ENCODE results near the gene RPS21. TPM values are rescaled to one million over a fixed set of nuclear protein-coding genes. Genes with fewer than 3 reads are reported as not detected.

RPS21 gene
- total RNA-seq, 2 experiments from 2014 or later = 3,015 to 3,210 TPM

- Histone ChIP-seq H3K27ac (ENCODE audit: low read depth in 1 of 2, low read length in 2 of 2) (no peak overlapping the region), H3K36me3 (ENCODE audit: insufficient read depth, low read length) (no peaks in the 10 kb centered on the region), H3K27me3 (ENCODE audit: control insufficient read depth in 1 of 2, insufficient read depth in 2 of 2, low read length in 2 of 2) (peaks cover 0 to 4% of the 10 kb centered on the region in 2 experiments), H3K9me3 (ENCODE audit: control insufficient read depth in 1 of 2, insufficient read depth in 1 of 2, low read length in 2 of 2) (no peaks in the 10 kb centered on the region), H3K4me1 (ENCODE audit: insufficient read depth, low read length) (peaks cover 1% of the 10 kb centered on the region), H3K4me3 (ENCODE audit: low read length) (no peak overlapping the region)
- intact Hi-C loops (cut with DNase I, micrococcal nuclease) = no loop called here
- H3K4me1 Mint-ChIP-seq (ENCODE audit: low read depth) = no peaks in the 10 kb centered on the region
- ATAC-seq (ENCODE audit: poor library complexity) (no peak), DNase-seq (no peak)
- no peaks in the 10 kb centered on the region for H3K27me3 Mint-ChIP-seq
- POLR2A ChIA-PET = no interaction called here
- H3K4me3 Mint-ChIP-seq = no peak overlapping the region
- no peaks in the 10 kb centered on the region for H3K36me3 Mint-ChIP-seq (ENCODE audit: low read depth)
- TF ChIP-seq CTCF (IDR thresholded peaks at IDR 0.05) = no peak
- no peaks in the 10 kb centered on the region for H3K9me3 Mint-ChIP-seq
- CTCF ChIA-PET = no interaction called here
- H3K27ac Mint-ChIP-seq = no peak overlapping the region
Observed at GRCh38 chr20:62415354-62416111, 28.6 kb downstream of the RPS21 start.

- Histone ChIP-seq H3K36me3 (ENCODE audit: insufficient read depth, low read length) (no peaks in the 10 kb centered on the region), H3K9me3 (ENCODE audit: control insufficient read depth in 1 of 2, insufficient read depth in 1 of 2, low read length in 2 of 2) (peaks cover 0 to 7% of the 10 kb centered on the region in 2 experiments), H3K4me3 (ENCODE audit: low read length) (no peak overlapping the region), H3K4me1 (ENCODE audit: insufficient read depth, low read length) (no peaks in the 10 kb centered on the region), H3K27me3 (ENCODE audit: control insufficient read depth in 1 of 2, insufficient read depth in 2 of 2, low read length in 2 of 2) (peaks cover 0 to 4% of the 10 kb centered on the region in 2 experiments), H3K27ac (ENCODE audit: low read depth in 1 of 2, low read length in 2 of 2) (no peak overlapping the region)
- TF ChIP-seq CTCF (IDR thresholded peaks at IDR 0.05) = no peak
- Mint-ChIP-seq H3K27ac (no peak overlapping the region), H3K27me3 (no peaks in the 10 kb centered on the region), H3K4me1 (ENCODE audit: low read depth) (no peaks in the 10 kb centered on the region), H3K9me3 (no peaks in the 10 kb centered on the region), H3K36me3 (ENCODE audit: low read depth) (no peaks in the 10 kb centered on the region), H3K4me3 (no peak overlapping the region)
- intact Hi-C loops (cut with DNase I, micrococcal nuclease) = no loop called here
- ChIA-PET CTCF (interaction anchor here (0.8 kb wide), 1 partner anchor 26 kb away, joined by 3 read pairs; no protein-coding TSS in a partner anchor), POLR2A (no interaction called here)
- ATAC-seq (ENCODE audit: poor library complexity) = no peak
- DNase-seq = no peak
Observed at GRCh38 chr20:62416651-62417637, 30.0 kb downstream of the RPS21 start.

GRCh38 chr20:62417981-62418708 is 31.2 kb downstream of the RPS21 start:
- Histone ChIP-seq H3K4me1 (ENCODE audit: insufficient read depth, low read length) (no peaks in the 10 kb centered on the region), H3K4me3 (ENCODE audit: low read length) (no peak overlapping the region), H3K27me3 (ENCODE audit: control insufficient read depth in 1 of 2, insufficient read depth in 2 of 2, low read length in 2 of 2) (peaks cover 0 to 4% of the 10 kb centered on the region in 2 experiments), H3K36me3 (ENCODE audit: insufficient read depth, low read length) (no peaks in the 10 kb centered on the region), H3K9me3 (ENCODE audit: control insufficient read depth in 1 of 2, insufficient read depth in 1 of 2, low read length in 2 of 2) (peaks cover 0 to 7% of the 10 kb centered on the region in 2 experiments), H3K27ac (ENCODE audit: low read depth in 1 of 2, low read length in 2 of 2) (no peak overlapping the region)
- no peaks in the 10 kb centered on the region for H3K27me3 Mint-ChIP-seq
- ATAC-seq (ENCODE audit: poor library complexity) (no peak), DNase-seq (no peak)
- no peak overlapping the region for H3K27ac Mint-ChIP-seq
- H3K36me3 Mint-ChIP-seq (ENCODE audit: low read depth) = no peaks in the 10 kb centered on the region
- no peak for TF ChIP-seq CTCF (IDR thresholded peaks at IDR 0.05)
- H3K4me1 Mint-ChIP-seq (ENCODE audit: low read depth) = no peaks in the 10 kb centered on the region
- intact Hi-C loops (cut with DNase I, micrococcal nuclease) = no loop called here
- no peaks in the 10 kb centered on the region for H3K9me3 Mint-ChIP-seq
- POLR2A ChIA-PET = no interaction called here
- CTCF ChIA-PET = no interaction called here
- H3K4me3 Mint-ChIP-seq = no peak overlapping the region
